ENCODE data around the gene TMEM235.
A peak's percentile ranks its signal among the peaks of the same experiment; 100 is the strongest.

The TMEM235 gene

DNA sequence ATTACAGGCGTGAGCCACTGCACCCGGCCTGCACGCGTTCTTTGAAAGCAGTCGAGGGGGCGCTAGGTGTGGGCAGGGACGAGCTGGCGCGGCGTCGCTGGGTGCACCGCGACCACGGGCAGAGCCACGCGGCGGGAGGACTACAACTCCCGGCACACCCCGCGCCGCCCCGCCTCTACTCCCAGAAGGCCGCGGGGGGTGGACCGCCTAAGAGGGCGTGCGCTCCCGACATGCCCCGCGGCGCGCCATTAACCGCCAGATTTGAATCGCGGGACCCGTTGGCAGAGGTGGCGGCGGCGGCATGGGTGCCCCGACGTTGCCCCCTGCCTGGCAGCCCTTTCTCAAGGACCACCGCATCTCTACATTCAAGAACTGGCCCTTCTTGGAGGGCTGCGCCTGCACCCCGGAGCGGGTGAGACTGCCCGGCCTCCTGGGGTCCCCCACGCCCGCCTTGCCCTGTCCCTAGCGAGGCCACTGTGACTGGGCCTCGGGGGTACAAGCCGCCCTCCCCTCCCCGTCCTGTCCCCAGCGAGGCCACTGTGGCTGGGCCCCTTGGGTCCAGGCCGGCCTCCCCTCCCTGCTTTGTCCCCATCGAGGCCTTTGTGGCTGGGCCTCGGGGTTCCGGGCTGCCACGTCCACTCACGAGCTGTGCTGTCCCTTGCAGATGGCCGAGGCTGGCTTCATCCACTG, 17.3 kb upstream of the TMEM235 start, which contains the start of gene BIRC5:
Gene BIRC5, plus strand, starts transcription at position 238 of the 690 bp plus-strand sequence. Its CDS starts 64 bp downstream, at position 302.
- DNase-seq (ENCODE audit: low read depth, low spot score): peak; percentile 82
- peak within 1 kb of the TSS; percentile 97 for H3K4me3 ChIP-seq (ENCODE audit: low read length)

DNA sequence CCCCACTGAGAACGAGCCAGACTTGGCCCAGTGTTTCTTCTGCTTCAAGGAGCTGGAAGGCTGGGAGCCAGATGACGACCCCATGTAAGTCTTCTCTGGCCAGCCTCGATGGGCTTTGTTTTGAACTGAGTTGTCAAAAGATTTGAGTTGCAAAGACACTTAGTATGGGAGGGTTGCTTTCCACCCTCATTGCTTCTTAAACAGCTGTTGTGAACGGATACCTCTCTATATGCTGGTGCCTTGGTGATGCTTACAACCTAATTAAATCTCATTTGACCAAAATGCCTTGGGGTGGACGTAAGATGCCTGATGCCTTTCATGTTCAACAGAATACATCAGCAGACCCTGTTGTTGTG, 16.7 kb upstream of the TMEM235 start:
- no peak for DNase-seq (ENCODE audit: low read depth, low spot score)

DNA sequence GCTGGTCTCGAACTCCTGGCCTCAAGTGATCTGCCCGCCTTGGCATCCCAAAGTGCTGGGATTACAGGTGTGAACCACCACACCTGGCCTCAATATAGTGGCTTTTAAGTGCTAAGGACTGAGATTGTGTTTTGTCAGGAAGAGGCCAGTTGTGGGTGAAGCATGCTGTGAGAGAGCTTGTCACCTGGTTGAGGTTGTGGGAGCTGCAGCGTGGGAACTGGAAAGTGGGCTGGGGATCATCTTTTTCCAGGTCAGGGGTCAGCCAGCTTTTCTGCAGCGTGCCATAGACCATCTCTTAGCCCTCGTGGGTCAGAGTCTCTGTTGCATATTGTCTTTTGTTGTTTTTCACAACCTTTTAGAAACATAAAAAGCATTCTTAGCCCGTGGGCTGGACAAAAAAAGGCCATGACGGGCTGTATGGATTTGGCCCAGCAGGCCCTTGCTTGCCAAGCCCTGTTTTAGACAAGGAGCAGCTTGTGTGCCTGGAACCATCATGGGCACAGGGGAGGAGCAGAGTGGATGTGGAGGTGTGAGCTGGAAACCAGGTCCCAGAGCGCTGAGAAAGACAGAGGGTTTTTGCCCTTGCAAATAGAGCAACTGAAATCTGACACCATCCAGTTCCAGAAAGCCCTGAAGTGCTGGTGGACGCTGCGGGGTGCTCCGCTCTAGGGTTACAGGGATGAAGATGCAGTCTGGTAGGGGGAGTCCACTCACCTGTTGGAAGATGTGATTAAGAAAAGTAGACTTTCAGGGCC, 11.9 kb upstream of the TMEM235 start:
- H3K4me3 ChIP-seq (ENCODE audit: low read length): no peak overlapping the region
- DNase-seq (ENCODE audit: low read depth, low spot score): no peak

More for the DNA sequence above, 16.7 kb upstream of the TMEM235 start:
- H3K4me3 ChIP-seq (ENCODE audit: low read length): peak overlapping the region; percentile 97

DNA sequence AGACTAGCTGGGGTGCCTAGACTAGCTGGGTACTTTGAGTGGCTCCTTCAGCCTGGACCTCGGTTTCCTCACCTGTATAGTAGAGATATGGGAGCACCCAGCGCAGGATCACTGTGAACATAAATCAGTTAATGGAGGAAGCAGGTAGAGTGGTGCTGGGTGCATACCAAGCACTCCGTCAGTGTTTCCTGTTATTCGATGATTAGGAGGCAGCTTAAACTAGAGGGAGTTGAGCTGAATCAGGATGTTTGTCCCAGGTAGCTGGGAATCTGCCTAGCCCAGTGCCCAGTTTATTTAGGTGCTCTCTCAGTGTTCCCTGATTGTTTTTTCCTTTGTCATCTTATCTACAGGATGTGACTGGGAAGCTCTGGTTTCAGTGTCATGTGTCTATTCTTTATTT, 8.4 kb upstream of the TMEM235 start:
- H3K4me3 ChIP-seq (ENCODE audit: low read length): no peak overlapping the region
- DNase-seq (ENCODE audit: low read depth, low spot score): no peak

DNA sequence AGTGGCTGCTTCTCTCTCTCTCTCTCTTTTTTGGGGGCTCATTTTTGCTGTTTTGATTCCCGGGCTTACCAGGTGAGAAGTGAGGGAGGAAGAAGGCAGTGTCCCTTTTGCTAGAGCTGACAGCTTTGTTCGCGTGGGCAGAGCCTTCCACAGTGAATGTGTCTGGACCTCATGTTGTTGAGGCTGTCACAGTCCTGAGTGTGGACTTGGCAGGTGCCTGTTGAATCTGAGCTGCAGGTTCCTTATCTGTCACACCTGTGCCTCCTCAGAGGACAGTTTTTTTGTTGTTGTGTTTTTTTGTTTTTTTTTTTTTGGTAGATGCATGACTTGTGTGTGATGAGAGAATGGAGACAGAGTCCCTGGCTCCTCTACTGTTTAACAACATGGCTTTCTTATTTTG, 7.7 kb upstream of the TMEM235 start:
- DNase-seq (ENCODE audit: low read depth, low spot score): no peak
- no peak overlapping the region for H3K4me3 ChIP-seq (ENCODE audit: low read length)

DNA sequence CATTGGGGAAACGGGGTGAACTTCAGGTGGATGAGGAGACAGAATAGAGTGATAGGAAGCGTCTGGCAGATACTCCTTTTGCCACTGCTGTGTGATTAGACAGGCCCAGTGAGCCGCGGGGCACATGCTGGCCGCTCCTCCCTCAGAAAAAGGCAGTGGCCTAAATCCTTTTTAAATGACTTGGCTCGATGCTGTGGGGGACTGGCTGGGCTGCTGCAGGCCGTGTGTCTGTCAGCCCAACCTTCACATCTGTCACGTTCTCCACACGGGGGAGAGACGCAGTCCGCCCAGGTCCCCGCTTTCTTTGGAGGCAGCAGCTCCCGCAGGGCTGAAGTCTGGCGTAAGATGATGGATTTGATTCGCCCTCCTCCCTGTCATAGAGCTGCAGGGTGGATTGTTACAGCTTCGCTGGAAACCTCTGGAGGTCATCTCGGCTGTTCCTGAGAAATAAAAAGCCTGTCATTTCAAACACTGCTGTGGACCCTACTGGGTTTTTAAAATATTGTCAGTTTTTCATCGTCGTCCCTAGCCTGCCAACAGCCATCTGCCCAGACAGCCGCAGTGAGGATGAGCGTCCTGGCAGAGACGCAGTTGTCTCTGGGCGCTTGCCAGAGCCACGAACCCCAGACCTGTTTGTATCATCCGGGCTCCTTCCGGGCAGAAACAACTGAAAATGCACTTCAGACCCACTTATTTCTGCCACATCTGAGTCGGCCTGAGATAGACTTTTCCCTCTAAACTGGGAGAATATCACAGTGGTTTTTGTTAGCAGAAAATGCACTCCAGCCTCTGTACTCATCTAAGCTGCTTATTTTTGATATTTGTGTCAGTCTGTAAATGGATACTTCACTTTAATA, 7.0 kb upstream of the TMEM235 start:
- no peak for DNase-seq (ENCODE audit: low read depth, low spot score)
- no peak overlapping the region for H3K4me3 ChIP-seq (ENCODE audit: low read length)

DNA sequence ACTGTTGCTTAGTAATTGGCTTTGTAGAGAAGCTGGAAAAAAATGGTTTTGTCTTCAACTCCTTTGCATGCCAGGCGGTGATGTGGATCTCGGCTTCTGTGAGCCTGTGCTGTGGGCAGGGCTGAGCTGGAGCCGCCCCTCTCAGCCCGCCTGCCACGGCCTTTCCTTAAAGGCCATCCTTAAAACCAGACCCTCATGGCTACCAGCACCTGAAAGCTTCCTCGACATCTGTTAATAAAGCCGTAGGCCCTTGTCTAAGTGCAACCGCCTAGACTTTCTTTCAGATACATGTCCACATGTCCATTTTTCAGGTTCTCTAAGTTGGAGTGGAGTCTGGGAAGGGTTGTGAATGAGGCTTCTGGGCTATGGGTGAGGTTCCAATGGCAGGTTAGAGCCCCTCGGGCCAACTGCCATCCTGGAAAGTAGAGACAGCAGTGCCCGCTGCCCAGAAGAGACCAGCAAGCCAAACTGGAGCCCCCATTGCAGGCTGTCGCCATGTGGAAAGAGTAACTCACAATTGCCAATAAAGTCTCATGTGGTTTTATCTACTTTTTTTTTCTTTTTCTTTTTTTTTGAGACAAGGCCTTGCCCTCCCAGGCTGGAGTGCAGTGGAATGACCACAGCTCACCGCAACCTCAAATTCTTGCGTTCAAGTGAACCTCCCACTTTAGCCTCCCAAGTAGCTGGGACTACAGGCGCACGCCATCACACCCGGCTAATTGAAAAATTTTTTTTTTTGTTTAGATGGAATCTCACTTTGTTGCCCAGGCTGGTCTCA, 6.2 kb upstream of the TMEM235 start:
- H3K4me3 ChIP-seq (ENCODE audit: low read length): no peak overlapping the region
- no peak for DNase-seq (ENCODE audit: low read depth, low spot score)

DNA sequence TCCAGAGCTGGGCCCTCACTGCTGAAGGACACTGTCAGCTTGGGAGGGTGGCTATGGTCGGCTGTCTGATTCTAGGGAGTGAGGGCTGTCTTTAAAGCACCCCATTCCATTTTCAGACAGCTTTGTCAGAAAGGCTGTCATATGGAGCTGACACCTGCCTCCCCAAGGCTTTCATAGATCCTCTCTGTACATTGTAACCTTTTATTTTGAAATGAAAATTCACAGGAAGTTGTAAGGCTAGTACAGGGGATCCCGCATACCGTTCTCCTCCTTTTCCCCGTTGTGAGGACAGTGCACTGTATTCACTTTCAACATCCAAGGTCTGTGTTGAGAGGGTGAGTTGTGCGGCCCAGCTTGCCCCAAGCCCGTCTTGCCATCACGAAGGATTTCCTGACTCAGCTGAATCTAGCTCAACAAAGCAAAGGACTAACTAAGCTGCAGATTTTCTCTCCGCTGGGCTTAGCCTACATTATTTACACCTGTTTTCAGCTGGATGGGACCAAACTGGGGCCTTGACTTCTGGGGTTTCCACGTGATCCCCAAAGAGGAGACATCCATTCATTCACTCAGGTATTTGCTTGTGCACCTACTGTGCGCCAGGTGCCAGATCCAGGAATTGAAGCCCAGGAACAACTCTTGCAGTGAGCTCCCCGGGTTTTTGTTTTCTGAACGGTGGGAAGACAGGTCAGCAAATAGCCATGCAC, 5.2 kb upstream of the TMEM235 start:
- DNase-seq (ENCODE audit: low read depth, low spot score): no peak
- H3K4me3 ChIP-seq (ENCODE audit: low read length): no peak overlapping the region

DNA sequence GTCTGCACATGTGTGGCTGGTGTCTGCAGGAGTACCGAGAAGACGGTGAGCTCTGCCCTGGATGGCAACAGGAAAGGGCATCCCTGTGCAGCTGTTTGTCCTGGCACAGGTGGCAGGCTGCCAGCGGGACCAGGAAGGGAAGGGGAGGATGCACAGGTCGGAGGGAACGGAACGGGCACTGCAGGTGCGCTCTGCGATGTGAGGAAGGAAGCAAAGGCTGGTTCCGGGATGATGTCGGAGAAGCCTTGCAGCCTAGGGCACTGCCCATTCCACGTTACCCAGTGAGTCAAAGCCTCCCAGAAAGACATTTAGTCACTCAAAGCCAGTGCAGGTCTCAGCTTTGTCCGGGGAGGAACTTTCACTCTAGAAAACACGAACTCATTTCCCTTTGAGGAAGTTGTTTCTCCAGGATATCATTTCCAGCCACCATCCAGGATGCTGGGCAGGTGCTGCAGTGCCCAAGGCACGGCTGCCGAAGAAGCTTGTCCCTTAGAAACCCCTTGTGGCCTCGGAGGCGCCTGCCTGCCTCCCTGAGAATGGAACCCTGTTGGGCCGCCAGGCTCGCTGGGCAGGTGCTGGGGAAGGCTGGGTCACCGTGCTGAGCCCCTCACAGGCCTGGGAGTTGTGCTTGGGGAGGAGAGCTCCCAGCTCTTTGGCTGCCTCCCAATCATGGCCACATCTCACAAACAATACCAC, 4.5 kb upstream of the TMEM235 start:
- DNase-seq (ENCODE audit: low read depth, low spot score): no peak

DNA sequence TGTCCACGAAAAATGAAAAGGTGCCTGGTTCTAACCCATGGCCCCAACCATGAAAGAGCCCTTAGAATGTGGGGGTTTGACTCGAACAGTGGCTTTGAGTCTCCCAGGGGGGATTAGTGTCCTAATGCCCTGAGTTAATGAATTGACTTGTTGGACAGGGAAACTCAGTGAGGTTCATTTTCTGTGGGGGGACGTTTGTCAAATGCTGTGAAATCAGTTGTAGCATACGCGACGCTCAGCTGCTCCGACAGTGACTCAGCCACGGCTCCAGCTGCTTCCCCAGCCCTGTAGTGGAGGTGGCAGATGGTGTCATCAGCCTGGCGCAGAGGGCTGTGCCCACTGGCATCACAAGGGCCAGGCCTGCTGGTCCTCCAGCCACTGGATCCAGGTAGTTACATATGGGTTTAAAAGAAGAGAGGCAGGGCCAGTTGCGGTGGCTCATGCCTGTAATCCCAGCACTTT, 3.9 kb upstream of the TMEM235 start:
- no peak for DNase-seq (ENCODE audit: low read depth, low spot score)

More for the DNA sequence above, 4.5 kb upstream of the TMEM235 start:
- no peak overlapping the region for H3K4me3 ChIP-seq (ENCODE audit: low read length)

DNA sequence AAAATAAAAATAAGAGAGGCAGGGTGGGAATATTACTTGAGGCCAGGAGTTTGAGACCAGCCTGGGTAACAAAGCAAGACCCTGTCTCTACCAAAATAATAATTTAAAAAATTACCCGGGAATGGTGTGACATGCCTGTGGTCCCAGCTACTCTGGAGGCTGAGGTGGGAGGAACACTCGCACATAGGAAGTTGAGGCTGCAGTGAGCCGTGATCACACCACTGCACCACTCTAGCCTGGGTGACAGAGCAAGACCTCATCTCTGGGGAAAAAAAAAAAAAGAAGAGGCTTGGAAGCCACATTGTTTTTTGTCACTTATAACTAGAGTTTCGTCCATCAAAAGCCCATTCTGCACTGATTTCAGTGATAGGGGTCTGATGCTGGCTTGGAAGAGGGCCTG, 3.3 kb upstream of the TMEM235 start:
- DNase-seq (ENCODE audit: low read depth, low spot score): no peak
- H3K4me3 ChIP-seq (ENCODE audit: low read length): no peak overlapping the region

More for the DNA sequence above, 3.9 kb upstream of the TMEM235 start:
- no peak overlapping the region for H3K4me3 ChIP-seq (ENCODE audit: low read length)

DNA sequence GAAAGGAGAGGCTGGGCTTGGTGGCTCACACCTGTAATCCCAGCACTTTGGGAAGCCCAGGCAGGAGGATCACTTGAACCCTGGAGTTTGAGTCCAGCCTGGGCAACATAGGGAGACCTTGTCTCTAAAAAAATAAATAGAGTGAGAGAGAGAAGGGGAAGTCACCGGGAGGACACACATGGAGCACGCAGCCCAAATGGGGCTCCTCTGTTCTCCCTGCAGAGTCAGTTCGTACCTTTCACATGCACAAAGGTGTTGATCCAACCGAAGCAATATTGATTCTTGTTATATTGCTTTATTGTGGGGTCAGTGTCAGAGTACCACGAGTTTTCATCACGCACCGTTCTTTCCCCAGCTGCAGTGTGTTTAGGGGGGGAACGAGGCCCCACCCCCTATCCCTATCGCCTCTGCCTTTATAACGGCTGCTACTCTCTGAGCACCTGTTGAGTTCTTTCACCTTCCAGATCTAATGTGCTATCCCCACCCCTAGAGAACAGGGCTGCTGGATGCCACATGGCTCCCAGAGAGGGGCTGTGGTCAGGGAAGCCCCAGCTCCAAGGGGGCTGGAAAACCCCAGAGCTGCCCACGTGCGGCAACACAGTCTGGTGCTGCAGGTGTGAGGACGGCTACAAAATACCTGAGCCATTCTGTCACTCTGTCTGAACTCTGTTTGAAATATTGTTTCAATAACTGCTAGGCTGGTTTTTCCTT, 1.0 kb upstream of the TMEM235 start:
- H3K4me3 ChIP-seq (ENCODE audit: low read length): no peak overlapping the region
- DNase-seq (ENCODE audit: low read depth, low spot score): no peak

DNA sequence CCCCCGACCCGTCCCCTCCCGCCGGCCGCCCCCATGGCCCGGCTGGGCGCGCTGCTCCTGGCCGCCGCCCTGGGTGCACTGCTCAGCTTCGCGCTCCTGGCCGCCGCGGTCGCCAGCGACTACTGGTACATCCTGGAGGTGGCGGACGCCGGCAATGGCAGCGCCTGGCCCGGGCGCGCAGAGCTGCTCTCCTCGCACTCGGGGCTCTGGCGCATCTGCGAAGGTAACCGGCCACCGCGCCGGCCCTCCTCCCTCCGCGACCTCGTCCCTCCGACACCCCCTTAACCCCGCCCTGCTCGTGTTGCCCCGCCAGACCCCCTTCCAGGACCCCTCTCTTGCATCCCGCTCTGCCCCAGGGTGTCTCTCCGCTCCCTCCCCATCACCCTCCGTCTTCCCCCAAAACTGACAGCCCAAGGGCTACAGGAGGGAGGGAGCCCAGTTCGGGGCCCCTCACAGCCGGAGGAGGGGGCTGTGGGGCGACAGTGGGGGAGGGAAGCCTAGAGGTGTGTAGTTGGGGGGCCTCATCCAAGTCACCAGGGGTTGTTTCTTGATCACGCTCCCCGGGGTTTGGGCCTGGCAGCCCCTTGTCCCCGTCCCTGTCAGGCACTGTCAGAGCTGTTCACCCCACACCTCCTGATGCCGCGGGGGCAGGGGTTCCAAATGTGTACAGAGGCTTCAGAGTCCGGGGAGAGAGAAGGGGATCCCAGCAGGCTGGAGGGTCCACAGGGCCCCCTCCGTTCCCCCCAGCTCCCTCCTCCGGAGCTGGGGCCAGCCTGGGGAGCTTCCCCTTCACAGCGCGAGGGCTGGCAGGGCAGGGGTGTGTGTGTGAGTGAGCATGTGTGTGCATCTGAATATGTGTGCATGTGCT, 794 bp downstream of the TMEM235 start:
- no peak overlapping the region for H3K4me3 ChIP-seq (ENCODE audit: low read length)
- no peak for DNase-seq (ENCODE audit: low read depth, low spot score)

DNA sequence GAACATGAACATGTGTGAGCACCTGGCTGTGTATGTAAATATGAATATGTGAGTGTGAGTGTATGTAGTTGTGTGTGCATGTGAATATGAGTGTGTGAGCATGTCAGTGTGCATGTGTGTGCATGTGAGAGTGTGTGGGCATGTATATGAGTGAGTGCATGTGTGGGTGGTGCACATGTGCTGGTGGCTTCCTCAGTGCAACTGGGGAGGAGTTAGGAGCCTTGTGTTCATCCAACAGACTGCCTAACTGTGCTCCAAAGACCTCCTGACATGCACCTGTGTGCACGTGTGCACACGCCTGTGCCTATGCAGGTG, 1.4 kb downstream of the TMEM235 start:
- no peak overlapping the region for H3K4me3 ChIP-seq (ENCODE audit: low read length)
- no peak for DNase-seq (ENCODE audit: low read depth, low spot score)

DNA sequence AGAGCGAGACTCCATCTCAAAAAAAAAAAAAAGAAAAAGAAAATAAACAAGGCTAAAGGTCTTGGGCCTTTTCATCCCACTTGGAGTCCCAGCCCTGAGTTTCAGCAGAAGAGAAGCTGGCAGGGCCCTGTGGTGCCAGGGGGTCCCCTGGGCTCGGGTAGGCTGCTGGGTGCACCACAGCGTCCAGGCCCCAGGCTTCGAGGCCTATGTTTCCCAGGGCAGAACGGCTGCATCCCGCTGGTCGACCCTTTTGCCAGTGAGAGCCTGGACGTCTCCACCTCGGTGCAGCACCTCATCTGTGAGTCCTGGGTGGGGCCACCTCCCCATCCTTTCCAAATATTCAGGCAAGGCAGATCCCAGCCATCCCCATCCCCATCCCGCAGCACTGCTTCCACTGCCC, 2.2 kb downstream of the TMEM235 start:
- DNase-seq (ENCODE audit: low read depth, low spot score): no peak
- H3K4me3 ChIP-seq (ENCODE audit: low read length): no peak overlapping the region

DNA sequence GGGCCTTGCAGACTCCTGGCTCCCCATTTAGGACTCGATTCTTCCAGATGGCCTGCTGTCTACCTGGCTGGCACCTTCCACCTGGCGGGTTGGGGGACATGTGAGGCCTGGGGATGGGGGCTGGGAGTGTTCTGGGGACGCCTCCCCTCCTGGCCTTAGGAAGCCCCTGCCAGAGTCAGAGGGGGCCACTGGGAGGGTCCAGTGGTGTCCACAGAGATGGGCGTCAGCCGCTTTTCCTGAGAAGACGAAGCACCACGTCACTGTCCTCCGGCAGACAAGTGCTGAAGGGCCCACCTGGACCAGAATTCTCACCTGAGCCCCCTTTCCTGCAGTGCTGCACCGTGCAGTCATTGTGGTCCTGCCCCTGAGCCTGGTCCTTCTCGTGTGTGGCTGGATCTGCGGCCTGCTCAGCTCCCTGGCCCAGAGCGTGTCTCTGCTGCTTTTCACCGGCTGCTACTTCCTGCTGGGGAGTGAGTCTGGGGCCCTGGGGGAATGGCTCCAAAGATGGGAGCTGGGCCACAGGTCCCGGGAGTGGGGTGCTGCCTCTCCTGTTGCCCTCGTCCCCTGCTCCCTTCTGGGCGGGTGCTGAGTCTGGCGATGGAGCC, 2.9 kb downstream of the TMEM235 start:
- no peak for DNase-seq (ENCODE audit: low read depth, low spot score)
- H3K4me3 ChIP-seq (ENCODE audit: low read length): no peak overlapping the region

Data from Jurkat, Clone E6-1 (cell line).